WTC11 (cell line): ENCODE results near the gene NOM1. TPM values are rescaled to one million over a fixed set of nuclear protein-coding genes. Genes with fewer than 3 reads are reported as not detected.

Source experiments
- ATAC-seq: fragments of 200-7000 bp; cut with Tn5 transposase; 2 replicates; pipeline ENCODE4 v1.10.0; 2021; ENCODE audit warnings: mild to moderate bottlenecking, moderate library complexity
- CTCF ChIA-PET: fragments of 300-600 bp; sonication (Branson Sonifier 250); formaldehyde crosslinking; loops from one replicate; lab custom pipeline; 2021; ENCODE audit warnings: antibody characterized with exemption; lab: Charles Lee
- POLR2A ChIA-PET: fragments of 350-600 bp; sonication (Branson Sonifier 250); formaldehyde crosslinking; loops from one replicate; lab custom pipeline; 2021; ENCODE audit warnings: antibody characterized with exemption; lab: Charles Lee
- DNase-seq: peaks from one replicate; pipeline ENCODE4 v3.0.0; 2021; ENCODE audit warnings: low spot score
- H3K27ac Mint-ChIP-seq: 2 replicates; pipeline ENCODE4 v1.8.0; 2021; ENCODE audit warnings: mixed read lengths
- H3K27me3 Mint-ChIP-seq: 2 replicates; pipeline ENCODE4 v1.8.0; 2021; ENCODE audit warnings: low read depth, mild to moderate bottlenecking, moderate library complexity, mixed read lengths
- H3K36me3 Mint-ChIP-seq: 2 replicates; pipeline ENCODE4 v1.8.0; 2021; ENCODE audit warnings: mixed read lengths
- H3K4me1 Mint-ChIP-seq: 2 replicates; pipeline ENCODE4 v1.8.0; 2022; ENCODE audit warnings: mixed read lengths
- H3K4me3 Mint-ChIP-seq: 2 replicates; pipeline ENCODE4 v1.8.0; 2021; ENCODE audit warnings: mild to moderate bottlenecking, moderate library complexity, mixed read lengths
- H3K9me3 Mint-ChIP-seq: 2 replicates; pipeline ENCODE4 v1.8.0; 2021; ENCODE audit warnings: mixed read lengths
- CREM ChIP-seq: sonication (generic); formaldehyde crosslinking; IDR thresholded peaks from 2 replicates; pipeline ENCODE4 v1.8.1; 2022; ENCODE audit warnings: mild to moderate bottlenecking, missing genetic modification reagents, moderate library complexity
- ESRRA ChIP-seq: sonication (generic); formaldehyde crosslinking; IDR thresholded peaks from 2 replicates; pipeline ENCODE4 v1.8.1; 2022; ENCODE audit warnings: mild to moderate bottlenecking, missing genetic modification reagents, borderline replicate concordance
- FOXP1 ChIP-seq: sonication (generic); formaldehyde crosslinking; IDR thresholded peaks from 2 replicates; pipeline ENCODE4 v1.8.0; 2022; ENCODE audit warnings: missing genetic modification reagents, mild to moderate bottlenecking, moderate library complexity, borderline replicate concordance
- MXD4 ChIP-seq: fragments of 250-450 bp; sonication (Bioruptor Pico); IDR thresholded peaks from 2 replicates; pipeline ENCODE4 v1.8.0; 2021; ENCODE audit warnings: mild to moderate bottlenecking, moderate library complexity, borderline replicate concordance
- SMAD4 ChIP-seq: sonication (generic); formaldehyde crosslinking; IDR thresholded peaks from 2 replicates; pipeline ENCODE4 v1.8.0; 2022; ENCODE audit warnings: mild to moderate bottlenecking, missing genetic modification reagents
- TEAD1 ChIP-seq: sonication (generic); formaldehyde crosslinking; IDR thresholded peaks from 2 replicates; pipeline ENCODE4 v1.8.0; 2022; ENCODE audit warnings: mild to moderate bottlenecking, missing genetic modification reagents
- ZNF263 ChIP-seq: sonication (generic); formaldehyde crosslinking; IDR thresholded peaks from 2 replicates; pipeline ENCODE4 v1.8.1; 2022; ENCODE audit warnings: low read depth, mild to moderate bottlenecking, moderate library complexity, missing genetic modification reagents
- ZNF317 ChIP-seq: sonication (generic); formaldehyde crosslinking; IDR thresholded peaks from 2 replicates; pipeline ENCODE4 v1.8.1; 2023; ENCODE audit warnings: low read depth, mild to moderate bottlenecking, moderate library complexity, missing genetic modification reagents, borderline replicate concordance
- ZNF423 ChIP-seq: fragments of 250-450 bp; sonication (Bioruptor Pico); IDR thresholded peaks from 2 replicates; pipeline ENCODE4 v2.1.2; 2022; ENCODE audit warnings: mild to moderate bottlenecking, moderate library complexity
- total RNA-seq: library from RNA; stranded (reverse); gene quantifications from 3 replicates; pipeline ENCODE4 v1.2.3, GENCODE V29; 2021
- TF ChIP-seq, protein P1 (sequence below): sonication (generic); formaldehyde crosslinking; IDR thresholded peaks from 2 replicates; pipeline ENCODE4 v1.8.0; 2023; ENCODE audit warnings: missing genetic modification reagents, mild to moderate bottlenecking, borderline replicate concordance
- TF ChIP-seq, protein P2 (sequence below): sonication (generic); formaldehyde crosslinking; IDR thresholded peaks from 2 replicates; pipeline ENCODE4 v1.8.1; 2022; ENCODE audit warnings: low read depth, mild to moderate bottlenecking, moderate library complexity, missing genetic modification reagents, borderline replicate concordance
- TF ChIP-seq, protein P3 (sequence below): sonication (generic); formaldehyde crosslinking; IDR thresholded peaks from 2 replicates; pipeline ENCODE4 v1.8.0; 2023; ENCODE audit warnings: missing genetic modification reagents
- TF ChIP-seq, protein P4 (sequence below): sonication (generic); formaldehyde crosslinking; IDR thresholded peaks from 2 replicates; pipeline ENCODE4 v1.8.1; 2022; ENCODE audit warnings: missing genetic modification reagents, borderline replicate concordance
- TF ChIP-seq, protein P5 (sequence below): sonication (generic); formaldehyde crosslinking; IDR thresholded peaks from 2 replicates; pipeline ENCODE4 v1.8.1; 2023; ENCODE audit warnings: mild to moderate bottlenecking, moderate library complexity, missing genetic modification reagents
- TF ChIP-seq, protein P6 (sequence below): sonication (generic); formaldehyde crosslinking; IDR thresholded peaks from 2 replicates; pipeline ENCODE4 v1.8.1; 2023; ENCODE audit warnings: mild to moderate bottlenecking, missing genetic modification reagents, moderate library complexity

NOM1 gene
- total RNA-seq, 1 experiment from 2014 or later = 38.5 TPM

DNA sequence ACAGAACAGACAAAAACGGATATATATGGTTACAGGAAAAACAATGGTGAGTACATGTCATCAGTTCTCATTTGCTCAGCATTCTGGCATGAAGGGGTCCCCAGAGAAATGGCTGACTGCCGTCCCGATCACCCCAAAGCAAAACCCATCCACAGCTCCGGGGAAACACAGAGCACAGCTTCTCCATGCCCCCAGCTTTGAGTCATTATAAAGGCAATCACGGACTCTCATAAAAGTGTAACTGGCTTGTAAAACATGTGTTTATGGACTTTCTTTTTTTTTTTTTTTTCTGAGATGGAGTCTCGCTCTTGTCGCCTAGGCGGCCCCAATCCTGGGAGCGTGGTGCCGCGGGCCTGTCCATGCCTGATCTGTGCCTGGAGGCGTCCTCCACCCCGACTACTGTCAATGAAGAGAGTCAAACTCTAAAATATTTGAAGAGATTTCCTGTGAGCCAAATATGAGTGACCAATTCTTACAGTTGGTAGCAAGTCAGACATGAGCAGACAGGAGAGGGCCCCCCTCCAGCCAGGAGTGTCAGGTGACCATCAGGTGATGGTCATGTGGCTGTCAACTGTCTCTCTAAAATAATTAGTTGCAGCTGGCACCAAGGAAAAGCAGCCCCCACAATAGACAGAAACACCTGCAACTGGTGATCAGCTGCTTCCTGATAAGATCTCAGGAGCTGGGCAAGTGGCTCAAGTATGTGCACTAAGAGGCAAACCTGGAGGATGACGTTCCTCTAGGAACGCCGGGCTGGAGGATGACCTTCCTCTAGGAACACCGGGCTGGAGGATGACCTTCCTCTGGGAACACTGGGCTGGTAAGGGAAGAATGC, 21.7 kb upstream of the NOM1 start (continued):
- TF ChIP-seq, protein P1, sequence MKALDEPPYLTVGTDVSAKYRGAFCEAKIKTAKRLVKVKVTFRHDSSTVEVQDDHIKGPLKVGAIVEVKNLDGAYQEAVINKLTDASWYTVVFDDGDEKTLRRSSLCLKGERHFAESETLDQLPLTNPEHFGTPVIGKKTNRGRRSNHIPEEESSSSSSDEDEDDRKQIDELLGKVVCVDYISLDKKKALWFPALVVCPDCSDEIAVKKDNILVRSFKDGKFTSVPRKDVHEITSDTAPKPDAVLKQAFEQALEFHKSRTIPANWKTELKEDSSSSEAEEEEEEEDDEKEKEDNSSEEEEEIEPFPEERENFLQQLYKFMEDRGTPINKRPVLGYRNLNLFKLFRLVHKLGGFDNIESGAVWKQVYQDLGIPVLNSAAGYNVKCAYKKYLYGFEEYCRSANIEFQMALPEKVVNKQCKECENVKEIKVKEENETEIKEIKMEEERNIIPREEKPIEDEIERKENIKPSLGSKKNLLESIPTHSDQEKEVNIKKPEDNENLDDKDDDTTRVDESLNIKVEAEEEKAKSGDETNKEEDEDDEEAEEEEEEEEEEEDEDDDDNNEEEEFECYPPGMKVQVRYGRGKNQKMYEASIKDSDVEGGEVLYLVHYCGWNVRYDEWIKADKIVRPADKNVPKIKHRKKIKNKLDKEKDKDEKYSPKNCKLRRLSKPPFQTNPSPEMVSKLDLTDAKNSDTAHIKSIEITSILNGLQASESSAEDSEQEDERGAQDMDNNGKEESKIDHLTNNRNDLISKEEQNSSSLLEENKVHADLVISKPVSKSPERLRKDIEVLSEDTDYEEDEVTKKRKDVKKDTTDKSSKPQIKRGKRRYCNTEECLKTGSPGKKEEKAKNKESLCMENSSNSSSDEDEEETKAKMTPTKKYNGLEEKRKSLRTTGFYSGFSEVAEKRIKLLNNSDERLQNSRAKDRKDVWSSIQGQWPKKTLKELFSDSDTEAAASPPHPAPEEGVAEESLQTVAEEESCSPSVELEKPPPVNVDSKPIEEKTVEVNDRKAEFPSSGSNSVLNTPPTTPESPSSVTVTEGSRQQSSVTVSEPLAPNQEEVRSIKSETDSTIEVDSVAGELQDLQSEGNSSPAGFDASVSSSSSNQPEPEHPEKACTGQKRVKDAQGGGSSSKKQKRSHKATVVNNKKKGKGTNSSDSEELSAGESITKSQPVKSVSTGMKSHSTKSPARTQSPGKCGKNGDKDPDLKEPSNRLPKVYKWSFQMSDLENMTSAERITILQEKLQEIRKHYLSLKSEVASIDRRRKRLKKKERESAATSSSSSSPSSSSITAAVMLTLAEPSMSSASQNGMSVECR (CRISPR knock-in tag) = no peak
- TF ChIP-seq ZNF263 (CRISPR knock-in tag) = no peak

DNA sequence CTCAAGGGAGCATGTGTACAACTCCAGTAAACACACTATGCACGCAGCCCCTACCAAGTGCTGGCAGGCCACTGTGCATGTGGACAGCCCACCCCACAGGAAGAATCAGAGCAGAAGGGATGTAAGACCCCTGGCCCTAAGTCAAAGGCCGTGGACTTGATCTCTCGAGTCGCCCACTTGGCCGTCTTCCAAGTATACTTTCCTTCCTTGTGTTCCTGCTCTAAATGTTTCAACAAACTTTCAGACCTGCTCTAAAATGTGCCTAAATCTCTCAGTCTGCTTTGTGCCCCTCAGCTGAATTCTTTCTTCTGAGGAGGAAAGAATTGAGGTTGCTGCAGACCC, 21.1 kb upstream of the NOM1 start:
- Mint-ChIP-seq H3K4me3 (no peak overlapping the region), H3K27me3 (no peaks in the 10 kb centered on the region), H3K27ac (no peak overlapping the region), H3K9me3 (peaks cover under 1% of the 10 kb centered on the region), H3K4me1 (peaks cover 6% of the 10 kb centered on the region), H3K36me3 (no peaks in the 10 kb centered on the region)
- ATAC-seq (no peak), DNase-seq (no peak)
- ChIA-PET CTCF (interaction anchor here (1.5 kb wide), 1 partner anchor 15 kb away, joined by 4 read pairs; no protein-coding TSS in a partner anchor), POLR2A (interaction anchor here (0.6 kb wide), 1 partner anchor 1898 kb away, joined by 4 read pairs; no protein-coding TSS in a partner anchor)
- no peak for TF ChIP-seq CREM (CRISPR knock-in tag)

DNA sequence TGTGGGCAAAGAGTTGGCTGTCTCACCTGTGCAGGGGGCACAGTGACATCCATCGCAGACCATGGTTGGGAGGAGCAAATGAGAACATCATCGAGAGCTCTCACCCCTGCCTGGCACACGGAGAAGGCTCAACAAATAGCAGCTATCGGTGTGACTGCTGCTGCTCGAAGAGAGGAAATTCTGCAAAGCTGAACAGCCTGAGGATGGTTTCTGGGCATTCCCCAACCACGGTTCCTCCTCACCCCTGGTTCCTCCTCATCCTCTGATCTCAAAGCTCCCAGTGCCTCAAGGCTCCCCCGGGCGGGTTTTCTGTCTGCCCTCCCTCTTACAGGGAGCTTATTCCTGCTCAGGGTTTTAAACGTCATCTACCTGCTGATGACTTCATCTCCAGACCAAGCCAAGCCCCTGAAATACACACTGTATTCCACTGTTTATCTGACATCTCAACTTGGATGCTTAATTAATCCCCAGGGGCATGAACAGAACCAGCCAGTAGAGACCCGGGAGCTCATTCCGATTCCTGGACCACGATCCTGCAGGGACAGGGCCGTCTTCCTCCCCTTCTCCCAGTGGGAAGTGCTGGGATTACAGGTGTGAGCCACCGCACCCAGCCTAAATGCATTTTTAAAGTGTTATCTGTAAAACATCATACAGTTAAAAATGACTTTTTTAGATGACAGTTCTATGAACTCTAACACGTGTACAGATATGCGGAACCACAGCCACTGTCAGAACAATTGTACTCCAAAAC, 19.5 kb upstream of the NOM1 start:
- ChIA-PET POLR2A (no interaction called here), CTCF (no interaction called here)
- Mint-ChIP-seq H3K9me3 (no peaks in the 10 kb centered on the region), H3K36me3 (no peaks in the 10 kb centered on the region), H3K27ac (no peak overlapping the region), H3K4me3 (no peak overlapping the region), H3K27me3 (no peaks in the 10 kb centered on the region), H3K4me1 (peaks cover 6% of the 10 kb centered on the region)
- TF ChIP-seq TEAD1 (CRISPR knock-in tag) (no peak), ZNF423 (CRISPR knock-in tag) (no peak)
- TF ChIP-seq, protein P2, sequence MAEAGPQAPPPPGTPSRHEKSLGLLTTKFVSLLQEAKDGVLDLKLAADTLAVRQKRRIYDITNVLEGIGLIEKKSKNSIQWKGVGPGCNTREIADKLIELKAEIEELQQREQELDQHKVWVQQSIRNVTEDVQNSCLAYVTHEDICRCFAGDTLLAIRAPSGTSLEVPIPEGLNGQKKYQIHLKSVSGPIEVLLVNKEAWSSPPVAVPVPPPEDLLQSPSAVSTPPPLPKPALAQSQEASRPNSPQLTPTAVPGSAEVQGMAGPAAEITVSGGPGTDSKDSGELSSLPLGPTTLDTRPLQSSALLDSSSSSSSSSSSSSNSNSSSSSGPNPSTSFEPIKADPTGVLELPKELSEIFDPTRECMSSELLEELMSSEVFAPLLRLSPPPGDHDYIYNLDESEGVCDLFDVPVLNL (CRISPR knock-in tag) = no peak
- TF ChIP-seq, protein P3, sequence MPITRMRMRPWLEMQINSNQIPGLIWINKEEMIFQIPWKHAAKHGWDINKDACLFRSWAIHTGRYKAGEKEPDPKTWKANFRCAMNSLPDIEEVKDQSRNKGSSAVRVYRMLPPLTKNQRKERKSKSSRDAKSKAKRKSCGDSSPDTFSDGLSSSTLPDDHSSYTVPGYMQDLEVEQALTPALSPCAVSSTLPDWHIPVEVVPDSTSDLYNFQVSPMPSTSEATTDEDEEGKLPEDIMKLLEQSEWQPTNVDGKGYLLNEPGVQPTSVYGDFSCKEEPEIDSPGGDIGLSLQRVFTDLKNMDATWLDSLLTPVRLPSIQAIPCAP = no peak
- ATAC-seq (no peak), DNase-seq (no peak)

DNA sequence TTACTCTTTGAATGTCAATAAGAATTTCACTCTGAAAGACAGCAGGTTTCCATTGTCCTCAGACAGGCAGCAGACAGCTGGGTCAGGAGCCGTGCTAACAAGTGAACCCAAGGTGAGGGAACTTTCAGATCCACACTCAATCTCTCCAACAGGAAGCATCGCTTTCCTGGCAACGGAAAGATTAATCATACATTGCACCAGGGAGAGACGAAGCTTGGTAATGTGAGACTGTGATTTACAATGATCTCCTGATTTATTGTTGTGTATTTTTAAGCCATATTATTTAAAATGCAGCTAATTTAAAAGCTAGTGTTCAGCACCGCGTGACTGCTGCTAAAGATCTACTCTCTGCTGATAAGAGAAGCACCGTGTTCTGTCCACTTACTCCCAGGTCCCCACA, 17.5 kb upstream of the NOM1 start:
- Mint-ChIP-seq H3K9me3 (no peaks in the 10 kb centered on the region), H3K4me1 (peaks cover 6% of the 10 kb centered on the region), H3K36me3 (no peaks in the 10 kb centered on the region), H3K27me3 (no peaks in the 10 kb centered on the region), H3K27ac (no peak overlapping the region), H3K4me3 (no peak overlapping the region)
- ChIA-PET POLR2A (no interaction called here), CTCF (interaction anchor here (0.9 kb wide), 1 partner anchor 11 kb away, joined by 4 read pairs; no protein-coding TSS in a partner anchor)
- DNase-seq (no peak), ATAC-seq (peak; percentile 32; the same call in 1 of the 2 replicates)
- TF ChIP-seq, protein P4, sequence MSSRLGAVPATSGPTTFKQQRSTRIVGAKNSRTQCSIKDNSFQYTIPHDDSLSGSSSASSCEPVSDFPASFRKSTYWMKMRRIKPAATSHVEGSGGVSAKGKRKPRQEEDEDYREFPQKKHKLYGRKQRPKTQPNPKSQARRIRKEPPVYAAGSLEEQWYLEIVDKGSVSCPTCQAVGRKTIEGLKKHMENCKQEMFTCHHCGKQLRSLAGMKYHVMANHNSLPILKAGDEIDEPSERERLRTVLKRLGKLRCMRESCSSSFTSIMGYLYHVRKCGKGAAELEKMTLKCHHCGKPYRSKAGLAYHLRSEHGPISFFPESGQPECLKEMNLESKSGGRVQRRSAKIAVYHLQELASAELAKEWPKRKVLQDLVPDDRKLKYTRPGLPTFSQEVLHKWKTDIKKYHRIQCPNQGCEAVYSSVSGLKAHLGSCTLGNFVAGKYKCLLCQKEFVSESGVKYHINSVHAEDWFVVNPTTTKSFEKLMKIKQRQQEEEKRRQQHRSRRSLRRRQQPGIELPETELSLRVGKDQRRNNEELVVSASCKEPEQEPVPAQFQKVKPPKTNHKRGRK = no peak
- TF ChIP-seq ESRRA = no peak
- no peak for TF ChIP-seq FOXP1 (CRISPR knock-in tag)
- TF ChIP-seq, protein P5, sequence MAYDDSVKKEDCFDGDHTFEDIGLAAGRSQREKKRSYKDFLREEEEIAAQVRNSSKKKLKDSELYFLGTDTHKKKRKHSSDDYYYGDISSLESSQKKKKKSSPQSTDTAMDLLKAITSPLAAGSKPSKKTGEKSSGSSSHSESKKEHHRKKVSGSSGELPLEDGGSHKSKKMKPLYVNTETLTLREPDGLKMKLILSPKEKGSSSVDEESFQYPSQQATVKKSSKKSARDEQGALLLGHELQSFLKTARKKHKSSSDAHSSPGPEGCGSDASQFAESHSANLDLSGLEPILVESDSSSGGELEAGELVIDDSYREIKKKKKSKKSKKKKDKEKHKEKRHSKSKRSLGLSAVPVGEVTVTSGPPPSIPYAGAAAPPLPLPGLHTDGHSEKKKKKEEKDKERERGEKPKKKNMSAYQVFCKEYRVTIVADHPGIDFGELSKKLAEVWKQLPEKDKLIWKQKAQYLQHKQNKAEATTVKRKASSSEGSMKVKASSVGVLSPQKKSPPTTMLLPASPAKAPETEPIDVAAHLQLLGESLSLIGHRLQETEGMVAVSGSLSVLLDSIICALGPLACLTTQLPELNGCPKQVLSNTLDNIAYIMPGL (CRISPR knock-in tag) = no peak
- TF ChIP-seq MXD4 = no peak
- no peak for TF ChIP-seq SMAD4 (CRISPR knock-in tag)
- TF ChIP-seq, protein P6, sequence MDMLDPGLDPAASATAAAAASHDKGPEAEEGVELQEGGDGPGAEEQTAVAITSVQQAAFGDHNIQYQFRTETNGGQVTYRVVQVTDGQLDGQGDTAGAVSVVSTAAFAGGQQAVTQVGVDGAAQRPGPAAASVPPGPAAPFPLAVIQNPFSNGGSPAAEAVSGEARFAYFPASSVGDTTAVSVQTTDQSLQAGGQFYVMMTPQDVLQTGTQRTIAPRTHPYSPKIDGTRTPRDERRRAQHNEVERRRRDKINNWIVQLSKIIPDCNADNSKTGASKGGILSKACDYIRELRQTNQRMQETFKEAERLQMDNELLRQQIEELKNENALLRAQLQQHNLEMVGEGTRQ (CRISPR knock-in tag) = no peak
- TF ChIP-seq ZNF317 (CRISPR knock-in tag) = no peak
- no peak for TF ChIP-seq ZNF423 (CRISPR knock-in tag)
